Measurements from ENCODE around the gene CIB4. TPM values are rescaled to one million over a fixed set of nuclear protein-coding genes. Genes with fewer than 3 reads are reported as not detected.

The CIB4 gene
- total and polyA plus RNA-seq, 2 donors (not counting 1 experiment from before 2014, with no cell fraction given), result not detected

DNA sequence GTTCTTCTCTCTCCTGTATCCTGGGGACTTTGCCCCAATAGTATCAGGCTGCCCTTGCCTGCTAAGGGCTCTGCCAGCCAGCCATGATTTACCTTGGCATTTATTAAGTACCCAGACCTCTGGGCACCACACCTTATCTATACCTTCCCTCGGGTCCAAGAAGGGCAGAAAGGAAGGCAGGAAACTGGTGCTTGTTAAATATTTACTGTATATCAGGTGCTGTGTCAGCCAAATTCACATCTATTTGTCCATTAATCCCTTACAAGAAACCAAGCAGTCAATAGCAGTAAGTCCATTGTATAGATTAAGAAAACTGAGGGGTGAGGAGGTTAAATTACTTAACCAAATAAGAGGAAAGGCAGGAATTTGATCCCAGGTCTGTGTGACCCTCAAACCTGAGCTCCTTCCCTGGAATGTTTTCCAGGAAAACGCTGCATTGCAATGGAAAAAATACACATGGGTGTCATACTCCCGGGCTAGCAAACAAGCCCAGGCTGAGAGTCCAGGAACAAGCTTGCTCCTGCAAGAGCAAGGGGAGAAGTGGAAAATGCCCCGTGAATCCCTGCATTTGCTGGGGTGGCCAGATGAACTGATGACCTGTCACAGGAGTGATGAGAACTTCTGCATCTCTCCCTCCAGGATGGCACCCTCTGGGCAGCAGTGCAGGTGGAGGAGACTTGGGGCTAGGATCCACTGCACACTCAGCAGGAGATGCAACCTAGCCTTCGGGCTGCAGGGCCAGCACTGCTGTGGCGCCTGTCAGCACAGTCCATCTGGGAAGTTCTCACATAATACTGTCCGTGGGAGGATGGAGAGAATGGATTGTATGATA is 30.4 kb downstream of the CIB4 start:
- no peaks in the 10 kb centered on the region for H3K9me3 ChIP-seq (ENCODE audit: control extremely low read depth in 1 of 3, control insufficient read depth in 2 of 3, insufficient read depth in 1 of 3, low read length in 2 of 3)
- no peak overlapping the region for H3K9ac ChIP-seq (ENCODE audit: low read length)
- H4K20me1 ChIP-seq (ENCODE audit: control insufficient read depth, insufficient read depth, low read length, poor library complexity, severe bottlenecking), result no peaks in the 10 kb centered on the region
- Mint-ChIP-seq H3K27ac (no peak overlapping the region), H3K9me3 (ENCODE audit: insufficient read depth) (no peaks in the 10 kb centered on the region), H3K4me1 (peaks cover 14% of the 10 kb centered on the region), H3K4me3 (peak overlapping the region; percentile 74), H3K27me3 (peaks cover 4% of the 10 kb centered on the region)
- H3K36me3 ChIP-seq (replicated peaks in 1 of 2; ENCODE audit: control extremely low read depth in 1 of 2, control insufficient read depth in 1 of 2, extremely low read depth in 1 of 2, insufficient read depth in 2 of 2, low read length in 1 of 2), result no peaks in the 10 kb centered on the region
- 89% methylated on average over 6 of the region's 7 CpGs for WGBS (ENCODE audit: insufficient coverage)
- intact Hi-C loops (cut with micrococcal nuclease), result no loop called here
- H3K4me3 ChIP-seq (ENCODE audit: control extremely low read depth in 1 of 5, extremely low read depth in 1 of 5, insufficient read depth in 1 of 5, low read depth in 2 of 5, low read length in 4 of 5), result no peak overlapping the region
- no peak for TF ChIP-seq EZH2 (IDR thresholded peaks at IDR 0.05; ENCODE audit: borderline replicate concordance, insufficient read depth, low read depth, low read length, poor library complexity, severe bottlenecking)
- TF ChIP-seq, protein P1, sequence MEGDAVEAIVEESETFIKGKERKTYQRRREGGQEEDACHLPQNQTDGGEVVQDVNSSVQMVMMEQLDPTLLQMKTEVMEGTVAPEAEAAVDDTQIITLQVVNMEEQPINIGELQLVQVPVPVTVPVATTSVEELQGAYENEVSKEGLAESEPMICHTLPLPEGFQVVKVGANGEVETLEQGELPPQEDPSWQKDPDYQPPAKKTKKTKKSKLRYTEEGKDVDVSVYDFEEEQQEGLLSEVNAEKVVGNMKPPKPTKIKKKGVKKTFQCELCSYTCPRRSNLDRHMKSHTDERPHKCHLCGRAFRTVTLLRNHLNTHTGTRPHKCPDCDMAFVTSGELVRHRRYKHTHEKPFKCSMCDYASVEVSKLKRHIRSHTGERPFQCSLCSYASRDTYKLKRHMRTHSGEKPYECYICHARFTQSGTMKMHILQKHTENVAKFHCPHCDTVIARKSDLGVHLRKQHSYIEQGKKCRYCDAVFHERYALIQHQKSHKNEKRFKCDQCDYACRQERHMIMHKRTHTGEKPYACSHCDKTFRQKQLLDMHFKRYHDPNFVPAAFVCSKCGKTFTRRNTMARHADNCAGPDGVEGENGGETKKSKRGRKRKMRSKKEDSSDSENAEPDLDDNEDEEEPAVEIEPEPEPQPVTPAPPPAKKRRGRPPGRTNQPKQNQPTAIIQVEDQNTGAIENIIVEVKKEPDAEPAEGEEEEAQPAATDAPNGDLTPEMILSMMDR (IDR thresholded peaks at IDR 0.05), result no peak
- CTCF ChIA-PET, result interaction anchor here (1.7 kb wide), 1 partner anchor 32 kb away, joined by 5 read pairs; no protein-coding TSS in a partner anchor
- H3K27ac ChIP-seq (ENCODE audit: low read length in 2 of 2), result no peak overlapping the region
- no peaks in the 10 kb centered on the region for H3K27me3 ChIP-seq (replicated peaks in 1 of 4; ENCODE audit: control extremely low read depth in 1 of 4, control insufficient read depth in 3 of 4, insufficient read depth in 4 of 4, low read length in 3 of 4)
- ATAC-seq (ENCODE audit: low read depth) (no peak), DNase-seq (no peak)
- H2AFZ ChIP-seq (ENCODE audit: insufficient read depth, low read depth, low read length, poor library complexity, severe bottlenecking), result peak overlapping the region; percentile 76
- H3K79me2 ChIP-seq (ENCODE audit: control insufficient read depth, insufficient read depth, low read length), result no peaks in the 10 kb centered on the region
- POLR2A ChIA-PET, result no interaction called here
- H3K4me1 ChIP-seq (ENCODE audit: control insufficient read depth in 2 of 2, insufficient read depth in 2 of 2, low read length in 2 of 2), result peaks cover 7 to 18% of the 10 kb centered on the region in 2 donors
- H3K4me2 ChIP-seq (replicated peaks; ENCODE audit: low read depth, low read length, poor library complexity, severe bottlenecking), result peak overlapping the region; percentile 63

DNA sequence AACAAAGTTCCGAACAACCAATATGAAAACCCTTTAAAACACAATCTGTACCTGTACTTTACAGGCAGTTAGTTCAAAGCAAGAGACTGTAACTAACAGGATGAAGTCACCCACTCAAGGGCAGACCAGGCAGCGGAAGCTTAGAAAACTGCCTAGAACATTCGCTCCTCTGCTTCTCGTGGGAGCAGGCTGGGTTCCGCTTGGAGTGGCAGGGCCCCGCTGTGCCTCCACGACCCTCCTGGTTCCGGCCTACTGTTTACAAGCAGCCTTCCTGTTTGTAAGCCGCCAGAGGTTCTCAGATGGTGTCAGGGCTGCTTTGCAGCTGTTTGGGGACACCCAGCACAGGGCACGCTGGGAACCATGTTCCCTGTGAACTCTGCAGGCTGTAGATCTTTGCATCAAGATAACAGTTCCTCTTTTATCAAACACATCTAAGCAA is 31.3 kb downstream of the CIB4 start:
- peak overlapping the region; percentile 76 for H2AFZ ChIP-seq (ENCODE audit: insufficient read depth, low read depth, low read length, poor library complexity, severe bottlenecking)
- peak overlapping the region; percentile 63 for H3K4me2 ChIP-seq (replicated peaks; ENCODE audit: low read depth, low read length, poor library complexity, severe bottlenecking)
- ChIA-PET CTCF (interaction anchor here (1.7 kb wide), 1 partner anchor 31 kb away, joined by 5 read pairs; no protein-coding TSS in a partner anchor), POLR2A (no interaction called here)
- DNase-seq (peak; percentile 36), ATAC-seq (ENCODE audit: low read depth) (peak; percentile 49)
- H3K4me1 Mint-ChIP-seq, result peaks cover 14% of the 10 kb centered on the region
- peak overlapping the region; percentile 42 for H3K27ac Mint-ChIP-seq
- H4K20me1 ChIP-seq (ENCODE audit: control insufficient read depth, insufficient read depth, low read length, poor library complexity, severe bottlenecking), result no peaks in the 10 kb centered on the region
- H3K4me3 ChIP-seq (ENCODE audit: control extremely low read depth in 1 of 5, extremely low read depth in 1 of 5, insufficient read depth in 1 of 5, low read depth in 2 of 5, low read length in 4 of 5), result peak overlapping the region in 3 of 5 experiments; percentile 20 to 50 (median 20)
- H3K4me3 Mint-ChIP-seq, result peak overlapping the region; percentile 74
- 15% methylated on average over 10 of the region's 10 CpGs for WGBS (ENCODE audit: insufficient coverage)
- no peaks in the 10 kb centered on the region for H3K27me3 ChIP-seq (replicated peaks in 1 of 4; ENCODE audit: control extremely low read depth in 1 of 4, control insufficient read depth in 3 of 4, insufficient read depth in 4 of 4, low read length in 3 of 4)
- no peaks in the 10 kb centered on the region for H3K36me3 ChIP-seq (replicated peaks in 1 of 2; ENCODE audit: control extremely low read depth in 1 of 2, control insufficient read depth in 1 of 2, extremely low read depth in 1 of 2, insufficient read depth in 2 of 2, low read length in 1 of 2)
- intact Hi-C loops (cut with micrococcal nuclease), result no loop called here
- TF ChIP-seq, protein P1 (IDR thresholded peaks at IDR 0.05), result no peak
- TF ChIP-seq EZH2 (IDR thresholded peaks at IDR 0.05; ENCODE audit: borderline replicate concordance, insufficient read depth, low read depth, low read length, poor library complexity, severe bottlenecking), result no peak
- peak overlapping the region; percentile 40 for H3K9ac ChIP-seq (ENCODE audit: low read length)
- peak overlapping the region; percentile 25 to 38 for H3K27ac ChIP-seq (ENCODE audit: low read length in 2 of 2)
- peaks cover 6% of the 10 kb centered on the region for H3K27me3 Mint-ChIP-seq
- no peaks in the 10 kb centered on the region for H3K9me3 Mint-ChIP-seq (ENCODE audit: insufficient read depth)
- no peaks in the 10 kb centered on the region for H3K9me3 ChIP-seq (ENCODE audit: control extremely low read depth in 1 of 3, control insufficient read depth in 2 of 3, insufficient read depth in 1 of 3, low read length in 2 of 3)
- H3K79me2 ChIP-seq (ENCODE audit: control insufficient read depth, insufficient read depth, low read length), result no peaks in the 10 kb centered on the region
- peaks cover 7 to 18% of the 10 kb centered on the region in 2 donors for H3K4me1 ChIP-seq (ENCODE audit: control insufficient read depth in 2 of 2, insufficient read depth in 2 of 2, low read length in 2 of 2)

Measured in B cell (primary cell).